DMS53 treated with DMSO at 0.1 percent for 48 hours (cell line): ENCODE data around the gene GPC6.

Experiments
- DNase-seq: peaks from one replicate; lab custom pipeline; 2025; ENCODE audit not compliant: unreplicated experiment; lab: John Stamatoyannopoulos, UW

GPC6 gene

DNA sequence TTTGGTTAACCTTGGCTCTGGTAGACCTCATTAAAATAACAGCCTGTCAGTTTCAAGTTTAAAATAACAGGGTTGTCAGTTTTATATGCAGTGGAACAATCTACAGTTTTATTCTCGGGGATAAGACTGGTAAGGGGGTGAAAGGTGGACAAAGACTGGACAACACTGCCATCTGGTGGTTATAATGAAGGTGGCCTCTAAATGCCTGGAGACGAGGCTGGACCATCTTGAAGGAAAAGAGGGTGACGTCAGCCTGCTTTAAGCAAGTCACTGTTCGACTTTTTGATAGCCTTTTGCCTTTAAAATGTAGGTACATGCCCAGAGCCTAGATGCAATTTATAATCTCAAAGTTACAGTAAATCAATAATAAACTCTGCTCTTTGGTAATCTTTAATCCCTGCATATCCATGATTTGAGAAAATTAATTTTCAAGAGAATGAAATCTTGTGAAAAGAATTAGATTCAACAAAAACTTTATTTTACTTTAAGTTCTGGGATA lies 1135.9 kb downstream of the GPC6 start:
- DNase-seq = peak; percentile 2

DNA sequence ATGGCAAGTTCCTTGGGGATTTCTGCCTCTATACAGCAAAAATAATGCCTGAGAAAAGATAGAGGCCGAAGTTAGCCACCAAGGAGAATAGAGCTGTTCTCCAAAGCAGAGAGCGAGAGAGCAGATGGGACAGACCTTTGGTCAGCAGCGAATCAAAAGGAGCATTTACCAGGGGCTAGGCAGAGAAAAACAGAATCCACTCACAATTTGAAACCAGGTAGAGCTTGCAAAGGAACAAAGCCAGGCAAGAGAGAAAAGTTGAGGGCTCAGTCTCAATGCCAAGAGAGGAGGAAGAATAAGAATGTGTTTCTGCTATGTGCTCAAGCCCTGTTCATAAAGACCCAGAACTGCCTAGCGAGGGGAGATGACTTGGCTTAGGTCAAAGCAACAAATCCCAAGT lies 1140.1 kb downstream of the GPC6 start:
- no peak for DNase-seq

DNA sequence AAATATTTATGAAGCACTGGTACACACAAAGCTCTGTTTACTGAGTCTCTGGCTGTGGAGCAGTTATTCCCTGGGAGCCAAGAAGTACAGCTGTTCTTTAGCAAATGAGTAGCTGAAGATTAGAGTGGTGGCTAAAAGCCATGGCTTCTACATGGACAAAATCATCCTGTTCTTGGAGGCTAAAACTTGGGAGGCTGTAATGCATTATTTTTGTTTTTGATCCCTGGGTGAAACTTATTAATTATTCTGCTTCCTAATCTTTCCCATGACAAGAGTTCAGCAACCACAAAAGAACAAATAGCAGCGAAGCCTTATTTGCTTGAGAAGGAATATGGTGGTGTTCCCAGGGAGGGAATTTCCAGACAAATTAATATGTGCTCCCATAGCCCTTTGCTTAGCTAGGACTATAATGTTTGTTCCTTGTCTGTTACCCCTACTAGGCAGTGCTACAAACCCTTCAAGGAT lies 1143.4 kb downstream of the GPC6 start:
- DNase-seq = no peak

DNA sequence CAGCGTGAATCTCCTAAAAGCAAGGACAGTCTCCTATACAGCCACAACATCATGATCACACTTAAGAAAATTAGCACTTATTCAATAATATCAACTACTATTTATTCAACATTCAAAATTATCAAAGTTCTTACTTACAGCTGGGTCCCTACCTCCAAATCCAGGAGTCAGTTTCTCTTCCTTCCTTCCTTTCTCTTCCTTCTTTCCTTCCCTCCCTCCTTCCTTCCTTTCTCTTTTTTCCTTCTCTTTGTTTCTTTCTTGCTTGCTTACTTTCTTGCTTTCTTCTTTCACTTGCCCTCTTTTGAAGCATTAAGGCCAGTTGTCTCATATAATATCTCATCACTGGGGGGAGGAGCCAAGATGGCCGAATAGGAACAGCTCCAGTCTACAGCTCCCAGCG lies 1145.2 kb downstream of the GPC6 start:
- DNase-seq = no peak

DNA sequence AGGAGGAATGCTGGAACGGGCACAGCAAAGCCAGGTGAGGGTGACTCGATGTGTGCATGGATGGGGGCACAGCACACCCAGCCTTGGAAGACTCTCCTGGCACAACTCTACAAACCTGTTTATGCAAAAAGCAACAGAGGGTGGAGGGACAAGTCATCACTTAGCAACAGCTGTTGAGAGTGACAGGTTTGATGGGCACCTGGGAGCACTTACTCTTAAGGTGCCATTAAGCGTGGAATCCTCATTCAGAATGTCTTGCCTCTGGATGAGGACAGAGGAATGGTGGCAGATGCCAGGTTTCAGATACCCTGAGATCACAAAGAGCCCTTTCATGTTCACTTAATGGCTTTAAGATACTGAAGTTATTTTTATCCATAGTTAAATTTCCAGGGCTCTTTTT lies 1155.9 kb downstream of the GPC6 start:
- peak; percentile 24 for DNase-seq

DNA sequence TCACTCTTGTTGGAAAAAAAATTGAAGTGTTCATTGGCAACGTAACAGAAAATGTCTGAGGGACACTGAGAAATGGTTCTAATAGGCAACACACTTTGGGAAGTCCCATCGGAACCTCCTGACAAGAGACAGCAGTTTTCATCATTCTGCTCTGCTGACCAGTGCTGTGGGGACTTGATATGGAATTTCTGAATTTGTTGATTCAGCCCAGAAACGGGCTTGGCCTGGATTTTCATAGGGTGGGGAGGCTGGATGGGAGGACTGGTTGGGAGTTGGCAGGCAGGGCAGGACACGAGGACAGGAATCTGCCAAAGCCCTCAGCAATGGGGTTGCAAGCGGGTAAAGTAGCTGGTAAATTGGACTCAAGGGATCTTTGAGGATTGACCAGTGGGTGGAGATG lies 1156.4 kb downstream of the GPC6 start:
- DNase-seq = no peak

DNA sequence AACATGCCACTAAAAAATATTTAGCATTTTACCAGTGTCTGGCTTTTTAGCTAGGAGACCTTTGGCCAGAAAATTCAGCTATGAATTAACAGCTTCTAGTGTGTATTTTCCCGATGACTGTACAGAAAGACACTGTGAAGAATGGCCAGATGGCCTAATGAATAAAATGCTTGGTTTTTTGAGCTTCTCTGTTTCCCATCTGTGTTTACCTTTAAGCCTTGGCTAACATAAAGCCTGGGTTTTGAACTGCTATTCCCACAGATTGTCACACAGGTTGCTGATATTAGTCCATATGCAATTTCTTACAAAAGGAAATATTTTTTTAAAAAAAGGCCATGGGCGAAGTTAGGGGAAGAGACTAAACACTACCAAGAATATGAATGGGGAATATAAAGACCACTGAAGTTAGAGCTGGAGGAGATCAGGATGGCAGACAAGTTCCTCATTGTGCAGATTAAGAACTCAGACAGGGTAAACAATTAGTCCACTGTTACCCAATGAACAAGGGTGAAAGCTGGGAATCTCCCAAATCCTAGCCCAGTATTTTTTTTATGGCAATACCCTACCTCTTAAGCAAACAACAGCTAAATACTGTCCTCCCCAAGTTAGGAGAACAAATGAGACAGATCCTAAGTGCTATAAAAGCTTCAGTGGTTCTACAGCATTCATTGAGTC lies 1157.8 kb downstream of the GPC6 start:
- peak; percentile 0 for DNase-seq

DNA sequence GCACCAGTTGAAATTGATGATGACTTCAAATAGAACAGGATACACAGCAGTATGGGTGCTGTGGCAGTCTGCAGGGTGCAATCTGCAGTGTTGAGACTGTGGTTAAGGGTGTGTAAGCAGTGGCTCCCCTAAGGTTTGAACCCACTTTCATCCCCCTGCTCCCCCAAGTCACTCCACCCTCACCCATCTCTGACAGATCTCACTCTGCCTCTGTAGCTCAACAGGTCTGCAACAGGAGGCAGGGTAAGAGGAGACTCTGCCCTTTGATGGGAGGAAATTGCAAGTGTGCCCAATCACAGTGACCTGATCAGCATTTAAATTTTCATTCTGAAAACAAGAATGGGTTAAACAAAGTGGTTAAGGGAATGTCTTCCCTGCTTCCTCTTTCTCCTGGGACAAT lies 1160.4 kb downstream of the GPC6 start:
- no peak for DNase-seq

DNA sequence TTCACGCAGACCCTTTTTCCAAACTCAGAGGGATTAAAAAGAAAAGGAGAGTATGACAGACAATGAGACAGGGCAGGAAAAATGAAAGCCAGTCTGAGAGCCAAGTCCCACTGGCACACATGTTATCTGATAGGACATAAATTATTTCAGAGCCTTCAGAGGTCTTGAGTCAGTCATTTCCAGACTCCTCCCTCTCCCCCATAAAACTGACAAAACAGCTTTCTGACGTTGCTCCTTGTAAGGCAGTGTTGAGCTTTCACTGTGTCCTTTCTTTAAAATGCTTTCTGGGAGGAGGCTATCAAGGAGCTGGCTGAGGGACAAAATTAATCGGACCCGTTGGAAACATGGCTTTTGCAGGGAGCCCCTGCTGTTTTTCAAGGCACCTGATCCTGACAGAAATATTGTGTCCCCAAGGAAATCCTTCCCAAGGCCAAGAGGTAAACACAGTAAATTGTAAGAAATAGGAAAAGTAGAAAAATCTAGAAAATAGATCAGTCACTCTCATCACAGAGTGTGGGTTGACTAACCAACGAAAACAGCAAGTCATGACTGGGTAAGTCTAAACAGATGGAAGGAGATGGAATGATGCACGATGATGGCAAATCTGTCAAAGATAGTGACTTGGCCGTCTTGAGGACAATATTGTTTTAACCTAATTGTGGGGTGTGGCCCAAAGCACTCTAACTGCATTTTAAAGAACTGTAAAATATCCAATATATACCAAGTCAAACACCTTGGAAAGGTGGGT lies 1163.2 kb downstream of the GPC6 start:
- no peak for DNase-seq

DNA sequence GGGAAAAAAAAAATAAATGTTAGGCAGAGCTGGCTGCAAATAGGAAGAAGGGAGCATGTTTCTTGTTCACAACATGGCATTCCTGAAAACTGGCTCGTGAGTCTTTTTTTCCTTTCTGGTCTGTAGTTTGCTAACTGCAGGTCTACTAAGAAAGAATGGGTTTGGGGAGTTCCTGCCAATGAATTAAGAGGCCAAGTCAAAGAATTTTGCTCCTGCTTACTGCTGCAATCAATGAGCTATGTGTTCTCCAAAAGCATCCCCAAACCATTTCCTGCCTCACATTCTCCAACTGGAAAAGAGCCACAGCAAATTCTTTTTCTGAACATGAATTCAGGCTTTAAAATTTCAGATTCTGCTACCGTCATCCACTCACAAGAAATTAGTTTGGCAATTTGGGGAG lies 1164.3 kb downstream of the GPC6 start:
- DNase-seq = no peak

DNA sequence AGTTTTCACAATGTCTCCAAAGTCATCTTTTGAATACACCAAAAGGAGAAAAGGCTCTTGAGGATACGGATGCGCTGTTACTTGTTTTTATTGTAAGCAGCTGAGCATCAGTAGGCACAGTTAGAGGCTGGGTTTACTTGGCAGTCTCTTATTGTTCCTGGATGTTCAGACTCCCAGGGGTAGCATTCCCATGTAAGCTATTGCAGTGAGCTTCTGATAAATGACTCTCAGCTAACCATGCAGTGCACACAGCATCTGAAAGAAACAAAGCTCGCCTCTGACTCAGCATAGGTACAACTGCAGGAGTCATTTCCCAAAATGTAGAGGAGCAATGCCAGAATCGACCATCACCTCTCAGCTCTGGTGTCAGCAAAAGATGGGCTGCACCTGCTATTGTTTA lies 1168.1 kb downstream of the GPC6 start:
- no peak for DNase-seq

DNA sequence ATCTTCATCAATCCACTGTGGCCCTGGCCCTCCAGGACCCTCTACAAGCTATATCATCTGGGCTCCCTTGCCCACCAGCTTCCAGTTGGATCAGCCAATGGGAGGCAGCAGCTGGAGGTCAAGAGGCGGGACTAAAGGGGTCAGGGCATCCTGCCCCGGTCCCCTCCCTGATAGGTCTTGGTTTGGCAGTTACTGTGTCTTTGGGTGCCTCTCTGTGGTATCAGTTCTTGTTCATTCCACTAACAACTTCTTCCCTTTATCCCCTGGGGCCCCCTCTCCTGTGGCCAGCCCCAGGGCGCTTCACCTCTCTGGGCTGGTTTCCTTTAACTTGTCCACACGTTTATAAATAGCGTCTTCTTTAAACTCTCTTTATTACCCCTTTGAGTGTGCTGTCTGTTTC lies 1169.3 kb downstream of the GPC6 start:
- DNase-seq = no peak

DNA sequence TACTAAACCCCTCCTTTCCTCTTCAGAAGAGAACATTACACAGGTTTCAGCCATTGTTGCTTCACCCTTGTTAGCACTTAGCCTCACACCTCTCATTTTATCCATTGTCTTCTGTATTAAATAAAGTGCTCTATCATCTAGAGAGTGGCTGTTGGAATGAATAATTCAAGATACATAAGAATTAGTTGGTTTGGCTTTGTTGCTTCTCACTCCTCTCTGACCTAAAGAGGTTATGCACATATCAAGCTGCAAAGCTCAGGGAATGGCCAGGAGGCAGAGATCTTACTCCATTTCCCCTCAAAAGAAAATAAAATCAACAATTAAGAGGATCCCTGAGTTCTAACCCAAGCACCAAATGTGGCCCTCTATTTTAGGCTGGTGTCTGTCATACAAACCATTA lies 1173.2 kb downstream of the GPC6 start:
- no peak for DNase-seq

DNA sequence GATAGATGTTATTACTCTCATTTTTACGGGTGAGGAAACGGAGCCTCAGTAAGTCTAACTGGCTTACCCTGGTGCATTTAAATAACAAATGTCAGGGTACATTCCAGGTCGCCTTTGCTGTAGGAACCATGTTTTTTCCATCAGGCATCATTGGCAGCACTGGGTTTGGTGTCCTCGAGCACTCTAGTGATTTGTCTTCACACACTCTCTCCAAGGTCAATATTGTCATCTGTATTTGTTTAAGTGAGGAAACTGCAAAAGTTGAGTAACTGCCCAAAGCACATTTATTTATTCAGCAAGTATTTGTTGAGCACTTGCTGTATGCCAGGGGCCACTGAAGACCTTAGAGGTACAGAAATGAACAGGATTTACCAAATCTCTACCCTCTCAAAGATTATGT lies 1174.3 kb downstream of the GPC6 start:
- DNase-seq = peak; percentile 0

DNA sequence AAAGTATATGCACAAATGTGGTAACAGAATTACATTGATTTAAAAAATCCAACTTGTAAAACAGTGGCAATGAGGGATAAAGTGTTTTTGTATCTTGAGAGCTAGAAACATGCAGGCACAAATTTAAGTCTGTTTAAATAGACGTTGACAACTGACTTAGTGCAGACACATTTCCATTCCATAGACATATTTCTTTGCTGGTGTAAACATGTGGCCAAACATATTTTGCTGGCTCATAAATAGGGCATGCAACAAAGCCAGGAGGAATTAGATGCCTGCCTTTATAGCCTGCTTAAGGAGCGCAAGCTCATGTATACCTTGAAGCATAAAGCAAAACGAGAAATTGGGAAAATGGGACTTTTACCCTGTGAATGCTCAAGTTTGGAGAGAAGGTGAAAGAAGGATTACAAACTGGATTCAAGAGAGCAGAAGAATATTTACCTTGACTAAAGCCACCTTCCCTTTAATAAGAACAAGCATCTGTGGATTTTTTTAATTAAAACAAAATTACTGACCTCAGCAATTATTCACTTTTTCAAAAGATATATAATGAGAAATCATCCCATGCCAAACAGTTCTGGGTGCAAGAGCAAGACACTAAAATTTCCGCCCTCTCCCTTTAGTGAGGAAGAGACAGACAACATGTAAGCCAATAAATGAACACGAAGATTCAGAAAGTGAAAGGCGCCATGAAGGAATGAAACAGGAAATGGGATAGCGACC lies 1181.9 kb downstream of the GPC6 start:
- no peak for DNase-seq

DNA sequence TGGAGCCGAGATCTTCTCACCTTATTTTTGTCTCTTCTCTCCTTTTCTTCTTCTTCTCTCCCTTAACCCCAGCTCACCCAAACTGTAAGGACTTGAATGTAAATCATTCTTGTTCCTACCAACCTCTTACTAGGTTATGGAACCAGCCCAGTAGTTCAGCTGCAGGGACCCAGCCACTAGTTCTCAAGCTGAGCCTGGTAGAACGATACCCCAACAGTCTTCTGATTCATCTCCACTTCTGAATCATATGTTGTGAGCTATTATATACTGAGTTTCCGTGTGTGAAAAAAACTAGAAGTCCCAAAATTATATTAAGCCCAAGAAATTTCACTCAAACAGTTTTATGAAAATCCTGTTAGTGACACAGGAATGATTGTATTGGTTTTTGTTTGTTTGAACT lies 1185.1 kb downstream of the GPC6 start:
- no peak for DNase-seq

DNA sequence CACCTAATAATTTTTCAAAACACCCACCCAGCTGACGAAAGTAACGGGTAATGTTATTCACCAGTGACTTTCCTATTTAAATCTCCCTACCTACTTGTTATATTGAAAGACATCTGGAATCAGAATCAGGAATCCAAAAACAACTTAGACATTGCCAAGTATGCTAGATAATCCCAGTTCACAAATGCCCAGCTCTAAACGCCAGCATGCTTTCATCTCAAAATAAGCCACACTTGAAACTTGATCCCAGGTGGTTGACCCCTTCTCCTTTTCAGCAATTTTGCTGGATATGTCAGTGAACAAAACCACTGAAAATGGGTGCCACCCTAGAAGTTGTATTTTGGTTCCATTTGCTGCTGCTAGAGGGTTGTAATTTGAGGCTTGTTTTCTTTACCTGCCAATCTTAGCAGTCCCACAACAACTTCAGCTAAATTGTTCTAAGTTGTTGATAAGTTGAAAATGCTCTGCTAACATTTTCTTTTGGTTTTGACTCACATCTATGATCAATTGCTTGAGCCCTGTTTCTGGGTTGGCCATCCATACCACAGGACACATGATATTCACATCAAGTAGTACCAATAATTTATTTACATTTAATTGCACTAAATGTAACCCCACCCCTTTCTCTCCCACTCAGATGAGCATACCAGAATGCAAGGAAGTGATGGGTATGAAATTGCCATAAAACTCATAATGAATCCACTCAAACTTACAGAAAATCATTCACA lies 1186.4 kb downstream of the GPC6 start:
- DNase-seq = no peak

DNA sequence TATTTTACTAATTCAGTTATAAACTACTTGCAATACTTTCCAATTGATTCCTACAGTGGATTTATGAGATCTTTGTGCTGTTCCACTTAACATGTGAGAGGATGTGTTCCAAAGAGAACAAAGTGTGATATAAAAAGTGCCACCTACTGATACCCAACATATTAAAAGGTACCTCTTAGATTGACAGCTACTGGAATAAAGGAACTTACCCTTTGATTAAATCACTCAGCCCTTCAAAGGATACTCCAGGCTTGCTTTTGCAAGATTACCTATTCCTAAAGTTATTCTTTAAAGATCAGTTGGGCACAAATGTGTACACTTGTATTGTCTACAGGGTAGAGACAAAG lies 1187.0 kb downstream of the GPC6 start:
- no peak for DNase-seq

DNA sequence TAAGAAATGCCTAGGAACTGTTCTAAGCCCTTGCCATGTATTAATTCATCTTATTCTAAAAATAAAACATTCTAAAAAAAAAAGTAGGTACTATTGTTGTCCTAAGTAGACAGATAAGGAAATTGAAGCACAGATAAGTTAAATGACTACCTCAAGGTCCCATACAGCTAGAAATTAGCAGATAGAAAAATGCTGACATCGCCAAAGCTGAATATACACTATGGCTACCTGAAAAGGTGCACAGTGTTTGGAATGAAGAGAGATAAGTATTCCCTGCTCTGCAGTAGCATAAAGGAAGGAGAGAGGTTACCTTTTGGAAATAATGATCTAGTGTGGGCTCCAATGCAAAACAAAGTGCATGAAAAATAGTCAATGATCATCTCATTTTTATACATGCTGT lies 1187.5 kb downstream of the GPC6 start:
- no peak for DNase-seq

DNA sequence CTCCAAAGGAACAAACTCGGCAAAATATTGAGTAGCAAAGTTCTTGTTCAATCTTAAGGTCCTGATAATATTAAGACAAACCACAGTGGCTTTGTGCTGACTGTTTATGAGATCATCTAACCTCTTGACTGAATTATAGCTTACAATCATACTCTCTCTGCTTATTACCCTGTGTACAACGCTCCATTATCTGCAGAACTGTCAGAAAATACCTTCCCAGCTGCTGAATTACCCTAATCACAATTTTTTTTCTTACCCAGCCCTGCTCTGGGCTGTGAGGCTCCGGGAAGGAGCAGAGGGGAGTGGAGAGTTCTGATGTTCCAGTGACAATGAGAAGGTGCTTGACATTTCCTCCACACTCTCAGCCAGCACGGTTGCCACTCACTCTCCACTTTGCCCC lies 1188.1 kb downstream of the GPC6 start:
- DNase-seq = no peak

DNA sequence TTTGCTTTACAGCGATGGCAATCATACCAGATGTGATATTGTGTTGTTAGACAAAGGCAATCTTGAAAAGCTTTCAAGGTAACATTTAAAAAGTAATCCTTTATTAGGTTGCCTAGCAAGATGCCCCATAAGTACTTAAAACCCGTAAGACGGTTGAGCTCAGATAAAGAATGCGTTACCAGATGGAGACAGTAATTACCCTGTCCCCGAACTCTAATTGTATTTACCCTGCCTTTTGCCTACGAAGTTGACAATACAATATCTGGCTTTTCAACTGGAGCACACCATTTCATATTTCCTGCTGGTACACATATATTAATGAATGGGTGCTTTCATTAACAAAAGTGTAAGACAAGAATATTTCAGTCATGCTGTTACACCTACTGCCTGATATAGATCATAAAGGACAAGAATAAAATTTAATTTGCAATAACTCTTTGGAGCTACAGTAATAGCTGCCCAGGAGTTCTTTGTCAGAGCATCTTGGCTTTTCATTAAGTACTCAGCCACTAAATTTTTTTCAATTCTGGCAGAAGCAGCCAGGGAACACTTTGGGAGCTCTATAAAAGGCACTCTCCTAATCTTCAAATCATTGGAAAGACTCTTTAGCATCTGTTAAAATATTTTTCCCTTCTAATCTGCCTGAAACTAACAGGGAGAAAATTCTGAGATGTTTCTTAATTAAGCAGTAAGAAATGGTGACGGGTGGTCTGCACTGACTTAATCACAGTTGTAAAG lies 1189.1 kb downstream of the GPC6 start:
- DNase-seq = no peak
